H1 (cell line): ENCODE results near the gene SUB1. TPM values are rescaled to one million over a fixed set of nuclear protein-coding genes. Genes with fewer than 3 reads are reported as not detected.

Experiments
- ATF2 ChIP-seq: IDR thresholded peaks from 2 replicates; pipeline ENCODE4 v1.6.1; 2012; ENCODE audit warnings: low read length, inconsistent platforms
- CHD7 ChIP-seq: fragments of 300-600 bp; sonication (generic); IDR thresholded peaks from 2 replicates; pipeline ENCODE4 v1.7.1; 2012; ENCODE audit warnings: low read length, moderate library complexity, mild to moderate bottlenecking, inconsistent platforms; ENCODE audit not compliant: insufficient replicate concordance
- NANOG ChIP-seq: IDR thresholded peaks from 2 replicates; pipeline ENCODE4 v1.6.1; 2011; ENCODE audit warnings: low read length, low read depth, mild to moderate bottlenecking, inconsistent platforms; ENCODE audit not compliant: insufficient read depth, poor library complexity, severe bottlenecking
- POU5F1 ChIP-seq: IDR thresholded peaks from 2 replicates; pipeline ENCODE4 v1.6.1; 2011; ENCODE audit warnings: low read depth, mild to moderate bottlenecking, low read length, moderate library complexity
- RFX5 ChIP-seq: IDR thresholded peaks from 2 replicates; pipeline ENCODE4 v1.6.1; 2011; ENCODE audit warnings: low read depth, low read length, improper control_type of control experiment, borderline replicate concordance
- SP2 ChIP-seq: IDR thresholded peaks from 2 replicates; pipeline ENCODE4 v1.6.1; 2012; ENCODE audit warnings: mild to moderate bottlenecking, low read length, inconsistent platforms
- TBP ChIP-seq: IDR thresholded peaks from 2 replicates; pipeline ENCODE4 v1.6.1; 2011; ENCODE audit warnings: low read depth, low read length, improper control_type of control experiment
- polyA plus RNA-seq, 7 experiments: library from polyadenylated mRNA; depleted of rRNA in 3 of 7; stranded (reverse) in 5 of 7; unstranded in 2 of 7; fragments of >200 nt in 5 of 7; fragments of 200-250 nt in 2 of 7; gene quantifications; 1 replicate in 5 of 7; 2 replicates in 1 of 7; 4 replicates in 1 of 7; pipeline versions ENCODE4 v1.2.1 to v1.2.3, GENCODE V29; 2011 to 2013; ENCODE audit warnings: missing spikeins in 2 of 7, mixed read lengths in 2 of 7
- total RNA-seq: library from RNA; stranded (reverse); fragmentation: NEBNext Ultra II Directional; extraction: Animal tissue kit (Norgen Biotek cat#: 25700); gene quantifications from 2 replicates; pipeline ENCODE4 v1.2.1, GENCODE V29; 2021

The SUB1 gene
- total and polyA plus RNA-seq, 2 of the 8 experiments (the other 6 are each of a cell fraction or from before 2014, with no cell fraction given) = 83.9 to 325 TPM

GRCh38 chr5:32618962-32619361 is 33.6 kb downstream of the SUB1 start (continued):
- TF ChIP-seq NANOG = no peak
- no peak for TF ChIP-seq RFX5
- TF ChIP-seq CHD7 = no peak
- no peak for TF ChIP-seq SP2
- no peak for TF ChIP-seq TBP
- TF ChIP-seq POU5F1 = no peak
- no peak for TF ChIP-seq ATF2
